Measurements from ENCODE around the gene COL19A1.

COL19A1 gene

GRCh38 chr6:70094156-70094555 lies 227.8 kb downstream of the COL19A1 start:
- no peak overlapping the region for H3K4ac ChIP-seq (ENCODE audit: low read depth in 1 of 2, low read length in 2 of 2)
- H2AFZ ChIP-seq (ENCODE audit: low read depth, low read length): no peak overlapping the region
- H3K9ac ChIP-seq (ENCODE audit: low read length): no peak overlapping the region
- no CpG with 5 or more reads among the region's 1 CpG for WGBS
- no peak overlapping the region for H3K27ac ChIP-seq (ENCODE audit: low read length, poor library complexity, severe bottlenecking)
- no peak overlapping the region for H2BK12ac ChIP-seq (ENCODE audit: low read length in 2 of 2)
- H3K4me3 ChIP-seq (ENCODE audit: insufficient read depth in 1 of 2, low read depth in 1 of 2, low read length in 2 of 2): no peak overlapping the region
- H3K14ac ChIP-seq (ENCODE audit: low read length in 2 of 2): no peak overlapping the region
- H3K27me3 ChIP-seq (ENCODE audit: control insufficient read depth in 1 of 2, insufficient read depth in 1 of 2, low read length in 2 of 2): no peaks in the 10 kb centered on the region
- no peak overlapping the region for H2AK5ac ChIP-seq (ENCODE audit: low read length, severe bottlenecking)
- H3K79me1 ChIP-seq (replicated peaks; ENCODE audit: low read length, poor library complexity, severe bottlenecking): no peaks in the 10 kb centered on the region
- no peak overlapping the region for H4K91ac ChIP-seq (ENCODE audit: low read length)
- H2BK5ac ChIP-seq (ENCODE audit: low read depth, low read length, poor library complexity, severe bottlenecking): no peak overlapping the region
- H3K9me3 ChIP-seq (ENCODE audit: control insufficient read depth, low read length): no peaks in the 10 kb centered on the region
- no peak overlapping the region for H3K23ac ChIP-seq (ENCODE audit: low read length in 2 of 2)
- H4K8ac ChIP-seq (ENCODE audit: low read length): no peak overlapping the region
- H3K36me3 ChIP-seq (ENCODE audit: control insufficient read depth in 1 of 2, insufficient read depth in 2 of 2, low read depth in 1 of 2, low read length in 2 of 2): no peaks in the 10 kb centered on the region
- H3K18ac ChIP-seq (ENCODE audit: low read depth in 1 of 2, low read length in 2 of 2): no peak overlapping the region
- no peak overlapping the region for H2BK15ac ChIP-seq (ENCODE audit: low read depth, poor library complexity, severe bottlenecking)
- H3K4me2 ChIP-seq (ENCODE audit: low read length, poor library complexity, severe bottlenecking): no peak overlapping the region
- no peak overlapping the region for H2BK120ac ChIP-seq (ENCODE audit: low read depth, low read length)
- no peak for DNase-seq
- no peaks in the 10 kb centered on the region for H3K4me1 ChIP-seq (ENCODE audit: control insufficient read depth, insufficient read depth, low read depth, low read length)

GRCh38 chr6:70099732-70100131 lies 233.4 kb downstream of the COL19A1 start:
- no peak overlapping the region for H4K91ac ChIP-seq (ENCODE audit: low read length)
- H3K4me1 ChIP-seq (ENCODE audit: control insufficient read depth, insufficient read depth, low read depth, low read length): no peaks in the 10 kb centered on the region
- H2BK15ac ChIP-seq (ENCODE audit: low read depth, poor library complexity, severe bottlenecking): no peak overlapping the region
- no peaks in the 10 kb centered on the region for H3K36me3 ChIP-seq (ENCODE audit: control insufficient read depth in 1 of 2, insufficient read depth in 2 of 2, low read depth in 1 of 2, low read length in 2 of 2)
- H2AK5ac ChIP-seq (ENCODE audit: low read length, severe bottlenecking): no peak overlapping the region
- H2BK5ac ChIP-seq (ENCODE audit: low read depth, low read length, poor library complexity, severe bottlenecking): no peak overlapping the region
- no peaks in the 10 kb centered on the region for H3K79me1 ChIP-seq (replicated peaks; ENCODE audit: low read length, poor library complexity, severe bottlenecking)
- H4K8ac ChIP-seq (ENCODE audit: low read length): no peak overlapping the region
- no peak for DNase-seq
- no peak overlapping the region for H3K18ac ChIP-seq (ENCODE audit: low read depth in 1 of 2, low read length in 2 of 2)
- H3K23ac ChIP-seq (ENCODE audit: low read length in 2 of 2): no peak overlapping the region
- H3K9me3 ChIP-seq (ENCODE audit: control insufficient read depth, low read length): no peaks in the 10 kb centered on the region
- H2BK120ac ChIP-seq (ENCODE audit: low read depth, low read length): no peak overlapping the region
- no peak overlapping the region for H3K4me2 ChIP-seq (ENCODE audit: low read length, poor library complexity, severe bottlenecking)
- no peak overlapping the region for H2BK12ac ChIP-seq (ENCODE audit: low read length in 2 of 2)
- 100% methylated on average over 2 of the region's 3 CpGs for WGBS
- no peak overlapping the region for H3K4me3 ChIP-seq (ENCODE audit: insufficient read depth in 1 of 2, low read depth in 1 of 2, low read length in 2 of 2)
- no peak overlapping the region for H3K27ac ChIP-seq (ENCODE audit: low read length, poor library complexity, severe bottlenecking)
- H2AFZ ChIP-seq (ENCODE audit: low read depth, low read length): no peak overlapping the region
- H3K14ac ChIP-seq (ENCODE audit: low read length in 2 of 2): peak overlapping the region in 1 of 2 experiments; percentile 73
- H3K4ac ChIP-seq (ENCODE audit: low read depth in 1 of 2, low read length in 2 of 2): no peak overlapping the region
- no peak overlapping the region for H3K9ac ChIP-seq (ENCODE audit: low read length)
- no peaks in the 10 kb centered on the region for H3K27me3 ChIP-seq (ENCODE audit: control insufficient read depth in 1 of 2, insufficient read depth in 1 of 2, low read length in 2 of 2)

- Histone ChIP-seq H3K27me3 (ENCODE audit: control insufficient read depth in 1 of 2, insufficient read depth in 1 of 2, low read length in 2 of 2) (no peaks in the 10 kb centered on the region), H4K8ac (ENCODE audit: low read length) (no peak overlapping the region), H3K27ac (ENCODE audit: low read length, poor library complexity, severe bottlenecking) (no peak overlapping the region), H3K4ac (ENCODE audit: low read depth in 1 of 2, low read length in 2 of 2) (no peak overlapping the region), H3K18ac (ENCODE audit: low read depth in 1 of 2, low read length in 2 of 2) (no peak overlapping the region), H3K9me3 (ENCODE audit: control insufficient read depth, low read length) (no peaks in the 10 kb centered on the region), H3K23ac (ENCODE audit: low read length in 2 of 2) (no peak overlapping the region), H3K4me2 (ENCODE audit: low read length, poor library complexity, severe bottlenecking) (no peak overlapping the region), H2AK5ac (ENCODE audit: low read length, severe bottlenecking) (no peak overlapping the region), H3K9ac (ENCODE audit: low read length) (no peak overlapping the region), H3K4me1 (ENCODE audit: control insufficient read depth, insufficient read depth, low read depth, low read length) (no peaks in the 10 kb centered on the region), H2BK120ac (ENCODE audit: low read depth, low read length) (no peak overlapping the region), H2BK12ac (ENCODE audit: low read length in 2 of 2) (no peak overlapping the region), H3K36me3 (ENCODE audit: control insufficient read depth in 1 of 2, insufficient read depth in 2 of 2, low read depth in 1 of 2, low read length in 2 of 2) (no peaks in the 10 kb centered on the region), H2BK15ac (ENCODE audit: low read depth, poor library complexity, severe bottlenecking) (no peak overlapping the region), H3K4me3 (ENCODE audit: insufficient read depth in 1 of 2, low read depth in 1 of 2, low read length in 2 of 2) (no peak overlapping the region), H3K14ac (ENCODE audit: low read length in 2 of 2) (no peak overlapping the region), H3K79me1 (replicated peaks; ENCODE audit: low read length, poor library complexity, severe bottlenecking) (no peaks in the 10 kb centered on the region), H4K91ac (ENCODE audit: low read length) (no peak overlapping the region), H2AFZ (ENCODE audit: low read depth, low read length) (no peak overlapping the region), H2BK5ac (ENCODE audit: low read depth, low read length, poor library complexity, severe bottlenecking) (no peak overlapping the region)
- DNase-seq: no peak
- 88% methylated on average over 1 of the region's 1 CpG for WGBS
Observed at GRCh38 chr6:70103798-70104197, 237.4 kb downstream of the COL19A1 start.

- no peak overlapping the region for H3K18ac ChIP-seq (ENCODE audit: low read depth in 1 of 2, low read length in 2 of 2)
- H2BK5ac ChIP-seq (ENCODE audit: low read depth, low read length, poor library complexity, severe bottlenecking): no peak overlapping the region
- no peaks in the 10 kb centered on the region for H3K79me1 ChIP-seq (replicated peaks; ENCODE audit: low read length, poor library complexity, severe bottlenecking)
- no peak overlapping the region for H3K27ac ChIP-seq (ENCODE audit: low read length, poor library complexity, severe bottlenecking)
- WGBS: no CpG with 5 or more reads among the region's 3 CpGs
- H2BK120ac ChIP-seq (ENCODE audit: low read depth, low read length): no peak overlapping the region
- no peaks in the 10 kb centered on the region for H3K9me3 ChIP-seq (ENCODE audit: control insufficient read depth, low read length)
- no peaks in the 10 kb centered on the region for H3K36me3 ChIP-seq (ENCODE audit: control insufficient read depth in 1 of 2, insufficient read depth in 2 of 2, low read depth in 1 of 2, low read length in 2 of 2)
- H3K4ac ChIP-seq (ENCODE audit: low read depth in 1 of 2, low read length in 2 of 2): no peak overlapping the region
- H3K9ac ChIP-seq (ENCODE audit: low read length): no peak overlapping the region
- DNase-seq: peak; percentile 67
- H3K4me2 ChIP-seq (ENCODE audit: low read length, poor library complexity, severe bottlenecking): no peak overlapping the region
- H2BK15ac ChIP-seq (ENCODE audit: low read depth, poor library complexity, severe bottlenecking): no peak overlapping the region
- no peak overlapping the region for H2AFZ ChIP-seq (ENCODE audit: low read depth, low read length)
- H4K91ac ChIP-seq (ENCODE audit: low read length): no peak overlapping the region
- H3K27me3 ChIP-seq (ENCODE audit: control insufficient read depth in 1 of 2, insufficient read depth in 1 of 2, low read length in 2 of 2): peaks cover 0 to 2% of the 10 kb centered on the region in 2 experiments
- H3K4me1 ChIP-seq (ENCODE audit: control insufficient read depth, insufficient read depth, low read depth, low read length): no peaks in the 10 kb centered on the region
- no peak overlapping the region for H3K23ac ChIP-seq (ENCODE audit: low read length in 2 of 2)
- no peak overlapping the region for H3K14ac ChIP-seq (ENCODE audit: low read length in 2 of 2)
- H2AK5ac ChIP-seq (ENCODE audit: low read length, severe bottlenecking): no peak overlapping the region
- no peak overlapping the region for H4K8ac ChIP-seq (ENCODE audit: low read length)
- no peak overlapping the region for H2BK12ac ChIP-seq (ENCODE audit: low read length in 2 of 2)
- H3K4me3 ChIP-seq (ENCODE audit: insufficient read depth in 1 of 2, low read depth in 1 of 2, low read length in 2 of 2): no peak overlapping the region
Observed at GRCh38 chr6:70107852-70108629, 241.7 kb downstream of the COL19A1 start.

All from mesenchymal stem cell (in vitro differentiated cells and primary cell).